ENCODE results near the gene ANKRD16.

- no peak for TF ChIP-seq EP300 (IDR thresholded peaks at IDR 0.05)
- no peak for TF ChIP-seq CTCF (IDR thresholded peaks at IDR 0.05)
- TF ChIP-seq POLR2A (IDR thresholded peaks at IDR 0.05), result no peak
Measured at GRCh38 chr10:5871596-5871995, 18.1 kb downstream of the ANKRD16 start.
